ENCODE results near the gene ANXA5. TPM values are rescaled to one million over a fixed set of nuclear protein-coding genes. Genes with fewer than 3 reads are reported as not detected.

Gene ANXA5
- total RNA-seq, 1 donor from 2014 or later = 203 TPM

GRCh38 chr4:121642876-121643585, 53.7 kb downstream of the ANXA5 start:
- no peaks in the 10 kb centered on the region for H3K9me3 ChIP-seq
- no peaks in the 10 kb centered on the region for H3K36me3 ChIP-seq
- no peak for TF ChIP-seq CTCF (IDR thresholded peaks at IDR 0.05)
- no peak overlapping the region for H3K27ac ChIP-seq
- intact Hi-C loops (cut with DNase I) = no loop called here
- no peak overlapping the region for H3K4me3 ChIP-seq
- no peaks in the 10 kb centered on the region for H3K27me3 ChIP-seq
- H3K4me1 ChIP-seq = no peaks in the 10 kb centered on the region
- DNase-seq (ENCODE audit: low spot score in 2 of 2) = no peak

GRCh38 chr4:121642292-121642691, 54.5 kb downstream of the ANXA5 start:
- no peak for TF ChIP-seq CTCF (IDR thresholded peaks at IDR 0.05)
- DNase-seq (ENCODE audit: low spot score in 2 of 2) = no peak
- intact Hi-C loops (cut with DNase I) = no loop called here
- no peaks in the 10 kb centered on the region for H3K4me1 ChIP-seq
- H3K4me3 ChIP-seq = no peak overlapping the region
- no peaks in the 10 kb centered on the region for H3K27me3 ChIP-seq
- H3K36me3 ChIP-seq = no peaks in the 10 kb centered on the region
- H3K27ac ChIP-seq = no peak overlapping the region
- H3K9me3 ChIP-seq = no peaks in the 10 kb centered on the region

- Histone ChIP-seq H3K4me1 (no peaks in the 10 kb centered on the region), H3K27ac (no peak overlapping the region), H3K9me3 (no peaks in the 10 kb centered on the region), H3K27me3 (no peaks in the 10 kb centered on the region), H3K4me3 (no peak overlapping the region), H3K36me3 (no peaks in the 10 kb centered on the region)
- intact Hi-C loops (cut with DNase I) = no loop called here
- no peak for DNase-seq (ENCODE audit: low spot score in 2 of 2)
- TF ChIP-seq CTCF (IDR thresholded peaks at IDR 0.05) = no peak
Observed at GRCh38 chr4:121633653-121634052, 63.1 kb downstream of the ANXA5 start.

- no peaks in the 10 kb centered on the region for H3K4me1 ChIP-seq
- H3K9me3 ChIP-seq = no peaks in the 10 kb centered on the region
- H3K27me3 ChIP-seq = no peaks in the 10 kb centered on the region
- no peak for TF ChIP-seq CTCF (IDR thresholded peaks at IDR 0.05)
- no peak for DNase-seq (ENCODE audit: low spot score in 2 of 2)
- intact Hi-C loops (cut with DNase I) = no loop called here
- H3K36me3 ChIP-seq = no peaks in the 10 kb centered on the region
- no peak overlapping the region for H3K4me3 ChIP-seq
- H3K27ac ChIP-seq = no peak overlapping the region
Observed at GRCh38 chr4:121632636-121633035, 64.1 kb downstream of the ANXA5 start.

Other genes starting within 250 kb of the ANXA5 start
- gene SMIM43, start 68.2 kb upstream of the ANXA5 start, total RNA-seq = not detected
- gene EXOSC9, start 104.3 kb upstream of the ANXA5 start, total RNA-seq = 11.9 TPM
- gene CCNA2, start 126.9 kb upstream of the ANXA5 start, total RNA-seq = not detected
- gene BBS7, start 173.5 kb upstream of the ANXA5 start, total RNA-seq = 5.6 TPM

Measured in ascending aorta (tissue), 2 donors.